H1 (cell line): ENCODE data around the gene RSRC2. TPM values are rescaled to one million over a fixed set of nuclear protein-coding genes. Genes with fewer than 3 reads are reported as not detected.

Experiments used
- CTCF ChIA-PET: fragments of 300-600 bp; sonication (Branson Sonifier 250); formaldehyde crosslinking; loops from one replicate; lab custom pipeline; 2021; ENCODE audit not compliant: partially characterized antibody; lab: Charles Lee
- POLR2A ChIA-PET: fragments of 300-600 bp; sonication (Branson Sonifier 250); formaldehyde crosslinking; loops from one replicate; lab custom pipeline; 2021; ENCODE audit warnings: inconsistent platforms; ENCODE audit not compliant: partially characterized antibody; lab: Charles Lee
- DNase-seq, 2 experiments: peaks; one replicate each; pipeline versions ENCODE4 v3.0.0 to v3.0.0-alpha.2; 2010 to 2022; ENCODE audit warnings: low spot score in 2 of 2, low read depth in 1 of 2, mixed read lengths in 1 of 2
- FAIRE-seq: peaks from 2 replicates; lab custom pipeline; 2011; peaks lifted over from hg19 to GRCh38; lab: Jason Lieb, UNC
- H2AFZ ChIP-seq: 2 replicates; pipeline ENCODE4 v1.8.1; 2012; ENCODE audit warnings: low read length, inconsistent platforms
- H2AK5ac ChIP-seq: 2 replicates; pipeline ENCODE4 v1.6.1; 2013; ENCODE audit warnings: low read depth, low read length
- H2BK120ac ChIP-seq: replicated peaks from 2 replicates; pipeline ENCODE3; 2013; ENCODE audit warnings: low read depth, low read length, inconsistent platforms
- H2BK12ac ChIP-seq: 2 replicates; pipeline ENCODE4 v1.6.1; 2013; ENCODE audit warnings: low read depth, low read length
- H2BK15ac ChIP-seq: 2 replicates; pipeline ENCODE4 v1.6.1; 2013; ENCODE audit warnings: low read length
- H2BK20ac ChIP-seq: 2 replicates; pipeline ENCODE4 v1.6.1; 2013; ENCODE audit warnings: low read length
- H2BK5ac ChIP-seq: 2 replicates; pipeline ENCODE4 v1.6.1; 2013; ENCODE audit warnings: low read depth, low read length
- H3K14ac ChIP-seq: 2 replicates; pipeline ENCODE4 v1.6.1; 2013; ENCODE audit warnings: inconsistent platforms; ENCODE audit not compliant: insufficient read length
- H3K18ac ChIP-seq: 2 replicates; pipeline ENCODE4 v1.6.1; 2013; ENCODE audit warnings: low read length; ENCODE audit errors: extremely low read depth
- H3K23ac ChIP-seq: 2 replicates; pipeline ENCODE4 v1.6.1; 2013; ENCODE audit warnings: inconsistent platforms; ENCODE audit not compliant: insufficient read length
- H3K23me2 ChIP-seq: 2 replicates; pipeline ENCODE4 v1.6.1; 2013; ENCODE audit warnings: low read depth, low read length
- H3K27ac ChIP-seq: 2 replicates; pipeline ENCODE4 v1.6.1; 2011; ENCODE audit warnings: low read depth, low read length, inconsistent platforms
- H3K27me3 ChIP-seq, 4 experiments: replicated peaks in 1 of 4; 1 replicate in 1 of 4; 2 replicates in 3 of 4; pipeline versions ENCODE4 v1.6.1 to v1.8.1; 2011 to 2013; ENCODE audit warnings: low read length in 3 of 4, mild to moderate bottlenecking in 3 of 4, inconsistent platforms in 2 of 4, mixed read lengths in 2 of 4, moderate library complexity in 1 of 4; ENCODE audit not compliant: control insufficient read depth in 3 of 4, insufficient read depth in 3 of 4; ENCODE audit errors: extremely low read depth in 1 of 4
- H3K36me3 ChIP-seq, 4 experiments: 2 replicates each; pipeline versions ENCODE4 v1.6.1 to v1.8.1; 2011 to 2013; ENCODE audit warnings: mild to moderate bottlenecking in 4 of 4, low read length in 3 of 4, moderate library complexity in 2 of 4, control low read depth in 1 of 4, inconsistent platforms in 1 of 4; ENCODE audit not compliant: insufficient read depth in 4 of 4, control insufficient read depth in 2 of 4
- H3K4ac ChIP-seq: replicated peaks from 2 replicates; pipeline ENCODE3; 2013; ENCODE audit warnings: low read length, low read depth, mixed read lengths, inconsistent platforms; ENCODE audit not compliant: insufficient read length
- H3K4me1 ChIP-seq, 4 experiments: replicated peaks in 1 of 4; 1 replicate in 1 of 4; 2 replicates in 3 of 4; pipeline versions ENCODE4 v1.6.1 to v1.8.1; 2011 to 2013; ENCODE audit warnings: low read length in 3 of 4, inconsistent platforms in 2 of 4, mixed read lengths in 1 of 4; ENCODE audit not compliant: insufficient read depth in 4 of 4, control insufficient read depth in 3 of 4
- H3K4me2 ChIP-seq, 2 experiments: 2 replicates each; pipeline versions ENCODE4 v1.6.1 to v1.8.1; 2011 to 2013; ENCODE audit warnings: low read depth in 2 of 2, low read length in 2 of 2, control low read depth in 1 of 2, inconsistent platforms in 1 of 2, mild to moderate bottlenecking in 1 of 2; ENCODE audit not compliant: insufficient read depth in 1 of 2
- H3K4me3 ChIP-seq, 4 experiments: fragments of 200-600, 300-600 bp in 1 of 4; sonication (generic), shearing (Covaris generic), sonication (Bioruptor Twin) in 1 of 4; 2 replicates each; pipeline versions ENCODE4 v1.5.1 to v1.8.1; 2011 to 2016; ENCODE audit warnings: low read length in 4 of 4, low read depth in 3 of 4, control low read depth in 2 of 4, inconsistent platforms in 2 of 4, mild to moderate bottlenecking in 2 of 4, mixed read lengths in 1 of 4, moderate library complexity in 1 of 4; ENCODE audit not compliant: insufficient read depth in 2 of 4; ENCODE audit errors: extremely low read depth in 1 of 4
- H3K56ac ChIP-seq: replicated peaks from 2 replicates; pipeline ENCODE3; 2013; ENCODE audit warnings: low read depth, mild to moderate bottlenecking, mixed read lengths, low read length, inconsistent platforms; ENCODE audit not compliant: insufficient read length
- H3K79me1 ChIP-seq: 2 replicates; pipeline ENCODE4 v1.6.1; 2013; ENCODE audit warnings: low read depth, low read length, control low read depth
- H3K79me2 ChIP-seq, 2 experiments: 2 replicates each; pipeline versions ENCODE4 v1.6.1 to v1.8.1; 2012 to 2013; ENCODE audit warnings: low read length in 2 of 2, mild to moderate bottlenecking in 2 of 2, inconsistent platforms in 1 of 2; ENCODE audit not compliant: insufficient read depth in 2 of 2, control insufficient read depth in 1 of 2
- H3K9ac ChIP-seq, 4 experiments: replicated peaks in 1 of 4; 1 replicate in 1 of 4; 2 replicates in 3 of 4; pipeline versions ENCODE4 v1.6.1 to v1.8.1; 2011 to 2013; ENCODE audit warnings: low read depth in 3 of 4, low read length in 3 of 4, control low read depth in 2 of 4, mild to moderate bottlenecking in 2 of 4, moderate library complexity in 2 of 4, inconsistent platforms in 1 of 4; ENCODE audit errors: extremely low read depth in 1 of 4
- H3K9me3 ChIP-seq, 2 experiments: 2 replicates each; pipeline versions ENCODE4 v1.6.1 to v1.8.1; 2012 to 2013; ENCODE audit warnings: mild to moderate bottlenecking in 2 of 2, moderate library complexity in 2 of 2, control low read depth in 1 of 2, inconsistent platforms in 1 of 2, low read depth in 1 of 2, low read length in 1 of 2, mixed read lengths in 1 of 2; ENCODE audit not compliant: insufficient read depth in 2 of 2
- H4K20me1 ChIP-seq, 2 experiments: replicated peaks in 1 of 2; 2 replicates each; pipeline versions ENCODE3 to v1.8.1; 2011 to 2013; ENCODE audit warnings: inconsistent platforms in 2 of 2, low read length in 2 of 2, mild to moderate bottlenecking in 1 of 2; ENCODE audit not compliant: insufficient read depth in 2 of 2, control insufficient read depth in 1 of 2
- H4K5ac ChIP-seq: 2 replicates; pipeline ENCODE4 v1.6.1; 2013; ENCODE audit warnings: low read length, low read depth, mixed read lengths, inconsistent platforms; ENCODE audit not compliant: insufficient read length
- H4K8ac ChIP-seq: 2 replicates; pipeline ENCODE4 v1.8.0; 2013; ENCODE audit warnings: mild to moderate bottlenecking, moderate library complexity, low read length, inconsistent platforms; ENCODE audit not compliant: insufficient read depth; ENCODE audit errors: extremely low read depth
- H4K91ac ChIP-seq: replicated peaks from 2 replicates; pipeline ENCODE3; 2013; ENCODE audit warnings: low read length, mixed read lengths, inconsistent platforms; ENCODE audit not compliant: insufficient read length
- BACH1 ChIP-seq: IDR thresholded peaks from 2 replicates; pipeline ENCODE4 v1.6.1; 2012; ENCODE audit warnings: low read length, improper control_type of control experiment
- CBX5 ChIP-seq: fragments of 300-800, 300-1000 bp; sonication (generic); IDR thresholded peaks from 2 replicates; pipeline ENCODE4 v1.7.1; 2016; ENCODE audit warnings: antibody characterized with exemption, low read length, low read depth
- CHD1 ChIP-seq: IDR thresholded peaks from 2 replicates; pipeline ENCODE4 v1.6.1; 2012; ENCODE audit warnings: low read depth, low read length, improper control_type of control experiment
- CREB1 ChIP-seq: IDR thresholded peaks from 2 replicates; pipeline ENCODE4 v1.6.1; 2012; ENCODE audit warnings: inconsistent platforms
- CTBP2 ChIP-seq: IDR thresholded peaks from 2 replicates; pipeline ENCODE4 v1.7.0; 2011; ENCODE audit warnings: borderline replicate concordance, mild to moderate bottlenecking, moderate library complexity, mixed read lengths, low read length; ENCODE audit not compliant: insufficient read depth, insufficient read length
- EZH2 ChIP-seq: fragments of 200-600 bp; sonication (generic); IDR thresholded peaks from 2 replicates; pipeline ENCODE4 v1.7.1; 2012; ENCODE audit warnings: low read depth, mild to moderate bottlenecking, moderate library complexity, low read length, inconsistent platforms; ENCODE audit not compliant: severe bottlenecking
- RAD21 ChIP-seq, 2 experiments: IDR thresholded peaks in 1 of 2; conservative IDR thresholded peaks in 1 of 2; 2 replicates each; pipeline ENCODE4 v1.6.1; 2011; ENCODE audit warnings: low read depth in 2 of 2, low read length in 2 of 2, improper control_type of control experiment in 1 of 2, inconsistent platforms in 1 of 2, mild to moderate bottlenecking in 1 of 2, moderate library complexity in 1 of 2
- RNF2 ChIP-seq: fragments of 200-900, 300-1000 bp; sonication (generic); IDR thresholded peaks from 2 replicates; pipeline ENCODE4 v1.7.1; 2016; ENCODE audit warnings: borderline replicate concordance, low read depth, mild to moderate bottlenecking, antibody characterized with exemption, low read length; ENCODE audit not compliant: poor library complexity, severe bottlenecking; ENCODE audit errors: missing control alignments
- SIX5 ChIP-seq: IDR thresholded peaks from 2 replicates; pipeline ENCODE4 v1.6.1; 2011; ENCODE audit warnings: mild to moderate bottlenecking, low read depth, low read length
- SP1 ChIP-seq: IDR thresholded peaks from 2 replicates; pipeline ENCODE4 v1.6.1; 2011; ENCODE audit warnings: low read depth, low read length
- SUZ12 ChIP-seq: fragments of 200-600 bp; sonication (generic); IDR thresholded peaks from 2 replicates; pipeline ENCODE4 v1.6.1; 2012; ENCODE audit warnings: mild to moderate bottlenecking, inconsistent platforms, low read length, moderate library complexity, mixed read lengths
- TAF7 ChIP-seq: optimal IDR thresholded peaks from 2 replicates; pipeline ENCODE3; 2011; ENCODE audit warnings: low read depth, mild to moderate bottlenecking, inconsistent platforms, low read length, moderate library complexity, borderline replicate concordance
- WGBS, 2 experiments: shearing (Covaris generic) in 1 of 2; methylation state at CpG; one replicate each; pipeline versions ENCODE4 v1.1.6 to v1.1.7; 2013 to 2015; ENCODE audit warnings: low lambda C conversion rate in 2 of 2, mixed read lengths in 2 of 2, inconsistent platforms in 1 of 2, low coverage in 1 of 2, missing lambda C conversion rate in 1 of 2; ENCODE audit not compliant: insufficient replicate concordance in 2 of 2, insufficient coverage in 1 of 2, insufficient read length in 1 of 2; ENCODE audit errors: extremely low coverage in 1 of 2, missing lambda C conversion rate in 1 of 2; 5-methylcytosine and 5-hydroxymethylcytosine counted together
- polyA plus RNA-seq, 7 experiments: library from polyadenylated mRNA; depleted of rRNA in 3 of 7; stranded (reverse) in 5 of 7; unstranded in 2 of 7; fragments of >200 nt in 5 of 7; fragments of 200-250 nt in 2 of 7; gene quantifications; 1 replicate in 5 of 7; 2 replicates in 1 of 7; 4 replicates in 1 of 7; pipeline versions ENCODE4 v1.2.1 to v1.2.3, GENCODE V29; 2011 to 2013; ENCODE audit warnings: missing spikeins in 2 of 7, mixed read lengths in 2 of 7
- total RNA-seq: library from RNA; stranded (reverse); fragmentation: NEBNext Ultra II Directional; extraction: Animal tissue kit (Norgen Biotek cat#: 25700); gene quantifications from 2 replicates; pipeline ENCODE4 v1.2.1, GENCODE V29; 2021

RSRC2 gene
- total and polyA plus RNA-seq, 2 of the 8 experiments (the other 6 are each of a cell fraction or from before 2014, with no cell fraction given): 15.9 to 71.4 TPM

GRCh38 chr12:122501489-122501989 lies 25.2 kb downstream of the RSRC2 start:
- peaks cover 0 to 3% (median 0%) of the 10 kb centered on the region in 4 experiments; a peak in 1 of 7 replicates for H3K4me1 ChIP-seq
- H3K23ac ChIP-seq: no peak overlapping the region
- H4K20me1 ChIP-seq: peaks cover 0 to 4% of the 10 kb centered on the region in 2 experiments
- H4K8ac ChIP-seq: no peak overlapping the region
- no peak overlapping the region for H3K18ac ChIP-seq
- H3K14ac ChIP-seq: no peak overlapping the region
- H3K4ac ChIP-seq: peak overlapping the region; percentile 74
- no peak overlapping the region for H4K91ac ChIP-seq
- H2BK5ac ChIP-seq: peak overlapping the region; percentile 69
- peak overlapping the region; percentile 46 to 55; a peak in 3 of 4 replicates for H3K4me2 ChIP-seq
- no peak overlapping the region; the same call in 1 of the 2 replicates for H2AK5ac ChIP-seq
- H3K9ac ChIP-seq: peak overlapping the region in 2 of 4 experiments; percentile 14 to 93; a peak in 4 of 7 replicates
- H3K9me3 ChIP-seq: no peaks in the 10 kb centered on the region
- DNase-seq (no peak), FAIRE-seq (no peak)
- no peak overlapping the region for H2BK12ac ChIP-seq
- H2AFZ ChIP-seq: peak overlapping the region; percentile 17; the same call in 1 of the 2 replicates
- H2BK120ac ChIP-seq: no peak overlapping the region
- no peaks in the 10 kb centered on the region for H3K23me2 ChIP-seq
- H4K5ac ChIP-seq: no peak overlapping the region
- peaks cover 0 to 34% of the 10 kb centered on the region in 2 experiments; a peak in 2 of 4 replicates for H3K79me2 ChIP-seq
- CTCF ChIA-PET: interaction anchor here (0.7 to 2.3 kb wide), 8 partner anchors 18 to 167 kb away, joined by 3 to 5 read pairs (median 4); no protein-coding TSS in a partner anchor
- H3K36me3 ChIP-seq: peaks cover 9 to 44% (median 23%) of the 10 kb centered on the region in 4 experiments
- no peak overlapping the region for H2BK15ac ChIP-seq
- H3K79me1 ChIP-seq: no peaks in the 10 kb centered on the region
- H3K4me3 ChIP-seq: peak overlapping the region in 1 of 4 experiments; percentile 96; a peak in 2 of 8 replicates
- POLR2A ChIA-PET: interaction anchor here (0.6 to 47.9 kb wide), 19 partner anchors 10 to 272 kb away, joined by 3 to 1221 read pairs (median 4); partner anchors contain the start of genes KNTC1 and RSRC2
- H3K27ac ChIP-seq: peak overlapping the region; percentile 53; the same call in 1 of the 2 replicates
- 89% methylated on average over 9 of the region's 9 CpGs; no CpG with 5 or more reads in 1 of the 2 experiments for WGBS, 2 experiments
- H3K56ac ChIP-seq: no peak overlapping the region
- H3K27me3 ChIP-seq: no peaks in the 10 kb centered on the region
- no peak overlapping the region for H2BK20ac ChIP-seq
- TF ChIP-seq RAD21 (IDR thresholded peaks at IDR 0.05 in 1 of 2, conservative IDR thresholded peaks at IDR 0.05 in 1 of 2; ENCODE audit: low read depth in 2 of 2, low read length in 2 of 2) (no peak), BACH1 (no peak), TAF7 (no peak), CHD1 (no peak), CREB1 (no peak), CBX5 (no peak), SUZ12 (no peak), RNF2 (no peak), SIX5 (no peak), EZH2 (no peak), CTBP2 (no peak), SP1 (no peak)
